Astrocyte (in vitro differentiated cells and primary cell): ENCODE results near the gene BCR. TPM values are rescaled to one million over a fixed set of nuclear protein-coding genes. Genes with fewer than 3 reads are reported as not detected.
A peak's percentile ranks its signal among the peaks of the same experiment; 100 is the strongest.

Experiments used
- DNase-seq: peaks from one replicate; pipeline ENCODE4 v3.0.0-alpha.2; 2010; ENCODE audit warnings: low read depth
- FAIRE-seq: peaks from 2 replicates; lab custom pipeline; 2011; peaks lifted over from hg19 to GRCh38; lab: Jason Lieb, UNC
- H2AFZ ChIP-seq: 2 replicates; pipeline ENCODE4 v1.6.0; 2012; ENCODE audit warnings: low read depth, low read length, inconsistent platforms
- H3K27ac ChIP-seq: 2 replicates; pipeline ENCODE4 v1.5.1; 2011; ENCODE audit warnings: low read depth, low read length, inconsistent platforms
- H3K27me3 ChIP-seq: 2 replicates; pipeline ENCODE4 v1.6.0; 2011; ENCODE audit warnings: low read length, inconsistent platforms; ENCODE audit not compliant: insufficient read depth
- H3K36me3 ChIP-seq: 2 replicates; pipeline ENCODE4 v1.5.1; 2011; ENCODE audit warnings: low read length, inconsistent platforms; ENCODE audit not compliant: insufficient read depth
- H3K4me1 ChIP-seq: 2 replicates; pipeline ENCODE4 v1.5.1; 2011; ENCODE audit warnings: low read length, inconsistent platforms; ENCODE audit not compliant: insufficient read depth
- H3K4me2 ChIP-seq: 2 replicates; pipeline ENCODE4 v1.6.0; 2012; ENCODE audit warnings: low read length, inconsistent platforms
- H3K4me3 ChIP-seq: 2 replicates; pipeline ENCODE4 v1.5.1; 2011; ENCODE audit warnings: low read depth, mild to moderate bottlenecking, low read length, inconsistent platforms; ENCODE audit not compliant: insufficient read depth
- H3K79me2 ChIP-seq: 2 replicates; pipeline ENCODE4 v1.6.0; 2012; ENCODE audit warnings: mild to moderate bottlenecking, low read length, inconsistent platforms; ENCODE audit not compliant: insufficient read depth
- H3K9ac ChIP-seq: 2 replicates; pipeline ENCODE4 v1.6.0; 2012; ENCODE audit warnings: mild to moderate bottlenecking, low read length, inconsistent platforms
- H3K9me3 ChIP-seq: 2 replicates; pipeline ENCODE4 v1.5.1; 2012; ENCODE audit warnings: low read depth, mild to moderate bottlenecking, low read length, inconsistent platforms; ENCODE audit not compliant: insufficient read depth
- H4K20me1 ChIP-seq: 2 replicates; pipeline ENCODE4 v1.6.0; 2012; ENCODE audit warnings: low read length, inconsistent platforms; ENCODE audit not compliant: insufficient read depth
- H3K27ac Mint-ChIP-seq: one replicate; pipeline ENCODE4 v1.8.0; 2021; ENCODE audit warnings: mild to moderate bottlenecking, mixed read lengths; ENCODE audit not compliant: unreplicated experiment
- H3K27me3 Mint-ChIP-seq: one replicate; pipeline ENCODE4 v1.8.0; 2021; ENCODE audit warnings: low read depth, mixed read lengths; ENCODE audit not compliant: unreplicated experiment
- H3K36me3 Mint-ChIP-seq: one replicate; pipeline ENCODE4 v1.8.0; 2021; ENCODE audit warnings: low read depth, mixed read lengths; ENCODE audit not compliant: unreplicated experiment
- H3K4me1 Mint-ChIP-seq: one replicate; pipeline ENCODE4 v1.8.0; 2021; ENCODE audit warnings: low read depth, mixed read lengths; ENCODE audit not compliant: unreplicated experiment
- H3K4me3 Mint-ChIP-seq: one replicate; pipeline ENCODE4 v1.8.0; 2021; ENCODE audit warnings: mild to moderate bottlenecking, moderate library complexity, mixed read lengths; ENCODE audit not compliant: unreplicated experiment
- H3K9me3 Mint-ChIP-seq: one replicate; pipeline ENCODE4 v1.8.0; 2021; ENCODE audit warnings: mild to moderate bottlenecking, mixed read lengths; ENCODE audit not compliant: unreplicated experiment
- EZH2 ChIP-seq: IDR thresholded peaks from 2 replicates; pipeline ENCODE4 v1.6.1; 2012; ENCODE audit warnings: mild to moderate bottlenecking, low read length, inconsistent platforms; ENCODE audit not compliant: insufficient read depth
- total RNA-seq: library from RNA; stranded (reverse); gene quantifications from 2 replicates; pipeline ENCODE4 v1.2.1, GENCODE V29; 2021
- TF ChIP-seq, protein P1 (sequence below): IDR thresholded peaks from 2 replicates; pipeline ENCODE4 v1.5.1; 2011; ENCODE audit warnings: low read depth, mild to moderate bottlenecking, inconsistent platforms, low read length, moderate library complexity; ENCODE audit not compliant: insufficient read depth

Gene BCR
- total RNA-seq, 1 donor from 2014 or later = 48.9 TPM

DNA sequence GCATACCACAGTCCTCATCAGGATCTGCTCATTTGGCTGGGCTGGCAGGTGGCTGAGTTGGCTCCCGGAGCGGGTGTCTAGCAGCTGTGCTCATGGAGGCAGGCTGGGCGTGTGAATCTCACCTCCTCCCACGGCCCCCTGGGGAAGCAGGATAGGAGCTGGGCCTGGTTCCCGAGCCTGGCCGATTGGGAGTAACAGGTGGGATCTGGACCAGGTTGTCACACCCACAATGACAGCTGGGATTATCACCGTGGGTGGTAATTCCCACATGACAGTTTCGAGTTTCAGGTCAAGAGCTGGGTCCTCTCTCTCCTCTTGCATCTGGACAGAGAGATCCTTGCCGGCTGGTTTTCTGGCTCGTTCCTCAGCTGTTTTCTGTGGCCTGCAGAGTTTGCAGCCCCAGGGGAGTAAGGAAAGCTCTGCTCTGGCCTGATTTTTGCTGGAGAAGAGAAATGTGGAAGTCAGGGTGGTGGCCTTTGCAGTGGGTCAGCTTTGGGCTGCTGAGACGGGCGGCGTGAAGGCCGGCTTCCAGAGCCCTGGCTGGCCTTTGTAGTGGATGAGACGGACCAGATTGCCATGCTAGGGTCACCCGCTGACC is 57.0 kb downstream of the BCR start:
- Mint-ChIP-seq H3K4me3 (no peak overlapping the region), H3K27me3 (no peaks in the 10 kb centered on the region), H3K4me1 (peaks cover 35% of the 10 kb centered on the region), H3K27ac (no peak overlapping the region), H3K9me3 (peaks cover 3% of the 10 kb centered on the region), H3K36me3 (peaks cover 6% of the 10 kb centered on the region)
- Histone ChIP-seq H2AFZ (no peak overlapping the region), H3K4me3 (no peak overlapping the region), H3K36me3 (no peaks in the 10 kb centered on the region), H3K9ac (no peak overlapping the region), H3K79me2 (peaks cover 80% of the 10 kb centered on the region), H3K4me2 (no peak overlapping the region), H3K4me1 (peaks cover 42% of the 10 kb centered on the region), H4K20me1 (peaks cover 95% of the 10 kb centered on the region), H3K9me3 (peaks cover 3% of the 10 kb centered on the region), H3K27me3 (no peaks in the 10 kb centered on the region), H3K27ac (no peak overlapping the region)
- no peak for FAIRE-seq
- TF ChIP-seq, protein P1, sequence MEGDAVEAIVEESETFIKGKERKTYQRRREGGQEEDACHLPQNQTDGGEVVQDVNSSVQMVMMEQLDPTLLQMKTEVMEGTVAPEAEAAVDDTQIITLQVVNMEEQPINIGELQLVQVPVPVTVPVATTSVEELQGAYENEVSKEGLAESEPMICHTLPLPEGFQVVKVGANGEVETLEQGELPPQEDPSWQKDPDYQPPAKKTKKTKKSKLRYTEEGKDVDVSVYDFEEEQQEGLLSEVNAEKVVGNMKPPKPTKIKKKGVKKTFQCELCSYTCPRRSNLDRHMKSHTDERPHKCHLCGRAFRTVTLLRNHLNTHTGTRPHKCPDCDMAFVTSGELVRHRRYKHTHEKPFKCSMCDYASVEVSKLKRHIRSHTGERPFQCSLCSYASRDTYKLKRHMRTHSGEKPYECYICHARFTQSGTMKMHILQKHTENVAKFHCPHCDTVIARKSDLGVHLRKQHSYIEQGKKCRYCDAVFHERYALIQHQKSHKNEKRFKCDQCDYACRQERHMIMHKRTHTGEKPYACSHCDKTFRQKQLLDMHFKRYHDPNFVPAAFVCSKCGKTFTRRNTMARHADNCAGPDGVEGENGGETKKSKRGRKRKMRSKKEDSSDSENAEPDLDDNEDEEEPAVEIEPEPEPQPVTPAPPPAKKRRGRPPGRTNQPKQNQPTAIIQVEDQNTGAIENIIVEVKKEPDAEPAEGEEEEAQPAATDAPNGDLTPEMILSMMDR = no peak
- peak; percentile 53 for DNase-seq

DNA sequence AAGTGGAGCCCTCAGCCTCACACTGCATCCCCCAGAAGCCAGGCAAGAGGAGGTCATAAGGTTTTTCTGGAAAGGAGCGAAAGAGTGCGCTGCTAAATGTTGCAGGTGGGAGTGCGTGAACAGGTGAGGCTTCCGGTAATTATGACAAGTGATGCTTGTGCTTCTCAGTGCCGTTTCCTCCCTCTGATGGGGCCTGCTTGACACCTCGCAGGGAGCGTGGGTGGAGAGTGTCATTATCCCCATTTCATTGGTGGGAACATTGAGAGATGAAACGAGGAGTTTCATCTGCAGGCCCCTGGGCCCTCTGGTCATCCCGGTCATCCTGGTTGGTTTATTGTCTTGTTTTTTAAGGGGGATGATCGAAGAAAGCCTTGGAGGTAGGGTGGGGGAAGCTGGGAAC is 57.5 kb downstream of the BCR start:
- peaks cover 95% of the 10 kb centered on the region for H4K20me1 ChIP-seq
- no peak overlapping the region for H3K27ac ChIP-seq
- peaks cover 3% of the 10 kb centered on the region for H3K9me3 Mint-ChIP-seq
- no peaks in the 10 kb centered on the region for H3K36me3 ChIP-seq
- no peak overlapping the region for H3K9ac ChIP-seq
- DNase-seq (no peak), FAIRE-seq (no peak)
- peaks cover 6% of the 10 kb centered on the region for H3K36me3 Mint-ChIP-seq
- H3K4me2 ChIP-seq = no peak overlapping the region
- peaks cover 78% of the 10 kb centered on the region for H3K79me2 ChIP-seq
- H3K4me3 ChIP-seq = no peak overlapping the region
- no peak overlapping the region for H3K4me3 Mint-ChIP-seq
- no peaks in the 10 kb centered on the region for H3K27me3 ChIP-seq
- no peak overlapping the region for H2AFZ ChIP-seq
- peaks cover 47% of the 10 kb centered on the region for H3K4me1 ChIP-seq
- peaks cover 39% of the 10 kb centered on the region for H3K4me1 Mint-ChIP-seq
- H3K27ac Mint-ChIP-seq = no peak overlapping the region
- no peaks in the 10 kb centered on the region for H3K27me3 Mint-ChIP-seq
- no peak for TF ChIP-seq EZH2
- TF ChIP-seq, protein P1 = no peak
- peaks cover 3% of the 10 kb centered on the region for H3K9me3 ChIP-seq

GRCh38 chr22:23238707-23239106 is 58.4 kb downstream of the BCR start:
- no peaks in the 10 kb centered on the region for H3K27me3 ChIP-seq
- H4K20me1 ChIP-seq = peaks cover 94% of the 10 kb centered on the region
- H2AFZ ChIP-seq = no peak overlapping the region
- H3K27ac Mint-ChIP-seq = no peak overlapping the region
- H3K4me1 ChIP-seq = peaks cover 45% of the 10 kb centered on the region
- H3K9me3 Mint-ChIP-seq = peaks cover 3% of the 10 kb centered on the region
- H3K4me2 ChIP-seq = no peak overlapping the region
- H3K36me3 Mint-ChIP-seq = peaks cover 4% of the 10 kb centered on the region
- H3K4me1 Mint-ChIP-seq = peaks cover 47% of the 10 kb centered on the region
- no peaks in the 10 kb centered on the region for H3K36me3 ChIP-seq
- no peak overlapping the region for H3K4me3 ChIP-seq
- H3K27ac ChIP-seq = no peak overlapping the region
- H3K9ac ChIP-seq = no peak overlapping the region
- FAIRE-seq = no peak
- no peak for DNase-seq
- H3K27me3 Mint-ChIP-seq = no peaks in the 10 kb centered on the region
- TF ChIP-seq, protein P1 = no peak
- no peak for TF ChIP-seq EZH2
- H3K4me3 Mint-ChIP-seq = no peak overlapping the region
- peaks cover 75% of the 10 kb centered on the region for H3K79me2 ChIP-seq
- peaks cover 3% of the 10 kb centered on the region for H3K9me3 ChIP-seq
